HG03139 (cell line): ENCODE data around the gene BMP7.
"Not testable (repeated sequence)": the region's sequence is repeated elsewhere in the genome, so short reads cannot be mapped to it uniquely, and the experiment has no call there.

Experiments used
- ATAC-seq: cut with Tn5 transposase; IDR thresholded peaks from one replicate; pipeline ENCODE4 v1.9.1; 2021; ENCODE audit not compliant: unreplicated experiment

Gene BMP7

GRCh38 chr20:57175397-57176010 lies 90.9 kb downstream of the BMP7 start:
- ATAC-seq, result no peak

DNA sequence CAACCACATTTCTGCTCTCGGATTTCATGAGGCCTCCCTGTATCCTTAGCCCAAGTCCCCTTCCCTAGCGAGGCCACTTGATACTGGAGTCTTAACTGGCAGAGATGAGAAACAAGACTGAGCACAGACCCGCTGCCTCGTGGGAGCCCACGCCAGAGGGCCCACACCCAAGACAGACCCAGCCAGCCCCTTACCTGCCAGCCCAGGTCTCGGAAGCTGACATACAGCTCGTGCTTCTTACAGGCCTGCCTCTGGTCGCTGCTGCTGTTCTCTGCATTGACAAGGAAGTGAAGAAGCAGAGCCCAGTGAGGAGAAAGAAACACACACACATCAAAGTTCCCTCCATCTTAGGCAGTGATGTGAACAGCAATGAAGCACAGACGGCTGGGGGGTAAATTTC lies 91.7 kb downstream of the BMP7 start:
- ATAC-seq, result no peak

GRCh38 chr20:57173986-57174385 lies 92.5 kb downstream of the BMP7 start:
- ATAC-seq, result no peak

DNA sequence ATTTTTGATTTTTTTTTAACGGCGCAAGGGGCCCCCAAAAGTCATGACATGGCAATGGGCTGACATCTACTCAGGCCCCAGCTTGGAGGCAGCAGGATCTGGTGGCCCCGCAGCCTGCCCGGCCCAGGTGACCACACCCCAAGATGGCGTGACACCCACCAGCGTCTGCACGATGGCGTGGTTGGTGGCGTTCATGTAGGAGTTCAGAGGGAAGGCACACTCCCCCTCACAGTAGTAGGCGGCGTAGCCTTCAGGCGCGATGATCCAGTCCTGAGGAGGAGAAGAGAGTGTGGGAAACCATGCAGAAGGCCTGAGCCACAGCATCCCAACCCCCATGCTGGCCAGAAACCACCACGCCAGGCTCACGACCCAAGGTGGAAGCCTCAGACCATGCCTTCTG lies 93.4 kb downstream of the BMP7 start:
- ATAC-seq, result no peak

GRCh38 chr20:57170343-57170742 lies 96.1 kb downstream of the BMP7 start:
- ATAC-seq, result no peak

GRCh38 chr20:57169162-57169561 lies 97.3 kb downstream of the BMP7 start:
- ATAC-seq, result no peak

GRCh38 chr20:57167971-57168701 lies 98.3 kb downstream of the BMP7 start:
- no peak for ATAC-seq

GRCh38 chr20:57167292-57167655 lies 99.2 kb downstream of the BMP7 start:
- ATAC-seq, result no peak

GRCh38 chr20:57166568-57167291 lies 99.7 kb downstream of the BMP7 start:
- no peak for ATAC-seq

- ATAC-seq, result no peak
Measured at GRCh38 chr20:57165427-57166004, 100.9 kb downstream of the BMP7 start.

GRCh38 chr20:57164872-57165271 lies 101.6 kb downstream of the BMP7 start:
- ATAC-seq, result no peak

DNA sequence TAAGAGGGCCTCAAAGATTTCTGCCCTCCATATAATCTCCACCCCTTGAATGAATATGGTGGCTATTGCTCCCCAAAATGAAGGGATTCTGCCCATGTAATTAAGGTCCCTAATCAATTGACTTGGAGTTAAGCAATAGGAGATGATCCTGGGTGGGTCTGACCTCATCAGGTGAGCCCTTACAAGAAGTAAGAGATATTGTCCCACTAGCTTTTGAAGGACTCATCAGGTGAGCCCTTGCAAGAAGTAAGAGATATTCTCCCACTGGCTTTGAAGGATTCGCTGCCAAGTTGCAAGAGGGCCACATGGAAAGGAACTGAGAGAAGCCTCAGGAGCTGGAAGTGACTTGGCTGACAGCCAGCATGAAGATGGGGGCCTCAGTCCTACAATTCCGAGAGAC lies 103.4 kb downstream of the BMP7 start:
- ATAC-seq, result no peak

GRCh38 chr20:57162362-57162652 lies 104.1 kb downstream of the BMP7 start:
- no peak for ATAC-seq

DNA sequence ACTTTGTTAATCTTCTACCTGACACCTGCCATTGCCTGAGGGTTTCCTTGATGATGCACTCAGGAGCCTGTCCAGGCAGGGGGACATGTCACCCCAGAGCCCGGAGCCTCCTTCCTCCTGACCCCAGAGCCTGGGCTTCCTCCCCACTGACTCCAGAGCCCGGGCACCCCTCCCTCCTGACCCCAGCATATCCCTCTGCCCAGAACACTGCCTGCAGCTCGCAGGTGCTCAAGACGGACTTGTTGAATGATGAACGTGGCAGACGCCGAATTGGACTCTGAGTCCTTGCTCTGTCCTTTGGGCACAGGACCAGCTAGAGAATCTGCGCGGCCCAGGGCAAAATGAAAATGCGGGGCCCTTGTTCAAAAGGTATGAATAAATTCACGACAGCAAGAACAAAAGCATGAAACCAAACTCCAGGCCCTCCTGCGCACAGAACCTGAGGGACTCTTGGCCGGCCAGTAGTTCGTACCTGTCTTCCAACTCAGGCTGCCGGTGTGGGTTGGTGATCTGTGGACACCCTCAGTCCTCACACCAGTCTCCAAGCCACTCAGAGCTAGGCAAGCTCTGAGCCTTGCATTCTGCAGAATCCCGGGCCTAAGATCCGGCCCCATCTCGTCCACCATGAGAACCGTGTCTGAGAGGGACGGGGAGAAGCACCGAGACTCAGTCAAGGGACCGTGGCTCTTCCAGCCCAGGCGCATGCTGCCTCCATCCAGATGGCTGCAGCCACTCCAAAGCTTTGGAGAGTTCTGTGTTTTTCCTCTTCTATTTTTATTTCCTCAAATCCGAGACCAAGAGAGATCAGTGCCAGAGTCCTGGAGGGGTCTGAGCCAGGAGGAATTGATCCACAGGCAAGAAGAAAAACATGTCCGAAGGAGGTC lies 104.7 kb downstream of the BMP7 start:
- ATAC-seq, result no peak

DNA sequence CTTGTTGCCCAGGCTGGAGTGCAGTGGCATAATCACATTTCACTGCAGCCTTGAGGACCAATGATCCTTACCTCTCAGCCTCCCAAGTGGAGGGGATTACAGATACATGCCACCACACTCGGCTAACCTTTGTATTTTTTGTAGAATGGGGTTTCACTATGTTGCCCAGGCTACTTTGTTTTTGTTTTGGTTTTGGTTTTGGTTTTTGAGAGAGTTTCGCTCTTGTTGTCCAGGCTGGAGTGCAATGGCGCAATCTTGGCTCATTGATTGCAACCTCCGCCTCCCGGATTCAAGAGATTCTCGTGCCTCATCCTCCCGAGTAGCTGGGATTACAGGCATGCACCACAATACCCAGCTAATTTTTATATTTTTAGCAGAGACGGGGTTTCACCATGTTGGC lies 105.5 kb downstream of the BMP7 start:
- no peak for ATAC-seq

DNA sequence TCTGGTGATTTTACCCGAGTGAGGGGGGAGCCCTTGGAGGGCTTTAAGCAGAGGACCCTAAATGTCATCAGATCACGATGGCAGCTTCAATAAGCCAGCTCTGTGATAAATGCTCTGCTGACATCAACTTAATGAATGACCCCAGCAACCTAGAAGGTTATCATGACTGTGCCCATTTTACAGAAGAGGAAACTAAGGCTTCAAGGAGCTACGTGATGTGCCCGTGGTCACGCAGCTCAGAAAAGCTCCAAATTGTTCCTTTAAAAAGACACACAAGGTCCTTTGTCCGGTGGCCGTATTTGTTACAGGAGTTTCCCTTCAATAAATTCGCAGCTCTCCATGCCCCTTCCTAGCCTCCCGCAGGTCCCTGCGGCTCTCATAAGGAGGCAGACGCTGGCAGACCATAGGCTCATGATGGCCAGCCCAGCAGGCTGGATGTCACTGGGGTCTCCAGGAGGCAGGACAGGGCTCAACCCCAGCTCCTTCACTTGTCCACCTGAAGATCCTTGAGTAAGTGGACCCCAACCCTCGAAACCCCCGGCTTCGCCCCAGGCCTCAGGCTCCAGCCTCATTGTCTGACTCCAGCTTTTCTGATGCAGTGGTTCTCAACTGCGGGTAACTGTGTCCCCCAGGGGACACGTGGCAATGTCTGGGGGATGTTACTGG lies 106.4 kb downstream of the BMP7 start:
- no peak for ATAC-seq

GRCh38 chr20:57159193-57159851 lies 107.1 kb downstream of the BMP7 start:
- ATAC-seq, result no peak

DNA sequence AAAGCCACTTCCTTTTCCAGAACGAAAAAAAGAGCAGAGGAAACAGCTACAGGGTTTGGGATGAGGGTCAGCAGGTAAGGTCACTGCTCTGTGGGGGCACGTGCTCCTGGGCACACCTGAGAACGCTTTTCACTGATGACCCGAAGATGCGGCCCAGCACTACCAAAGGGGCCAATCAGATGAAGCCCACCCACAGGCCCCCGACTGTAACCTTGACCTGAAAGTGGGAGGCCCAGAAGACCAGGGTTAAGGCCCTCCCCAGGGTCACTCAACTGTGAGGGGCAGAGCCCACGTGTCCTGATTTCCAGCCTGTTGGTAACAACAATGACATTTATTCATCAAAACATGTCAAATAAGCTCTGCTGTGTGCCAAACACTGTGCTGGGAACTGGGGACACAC lies 108.0 kb downstream of the BMP7 start:
- ATAC-seq, result no peak

DNA sequence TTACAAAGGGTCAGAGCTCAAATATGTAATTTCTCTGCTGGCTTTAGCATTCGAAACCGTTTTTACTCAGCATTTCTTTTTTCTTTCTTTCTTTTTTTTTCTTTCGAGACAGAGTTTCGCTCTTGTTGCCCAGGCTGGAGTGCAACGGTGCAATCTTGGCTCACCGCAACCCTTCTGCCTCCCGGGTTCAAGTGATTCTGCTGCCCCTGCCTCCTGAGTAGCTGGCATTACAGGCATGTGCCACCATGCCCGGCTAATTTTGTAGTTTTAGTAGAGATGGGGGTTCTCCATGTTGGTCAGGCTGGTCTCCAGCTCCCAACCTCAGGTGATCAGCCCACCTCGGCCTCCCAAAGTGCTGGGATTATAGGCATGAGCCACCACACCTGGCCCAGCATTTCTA lies 108.7 kb downstream of the BMP7 start:
- ATAC-seq, result not testable (repeated sequence)

- ATAC-seq, result no peak
Measured at GRCh38 chr20:57157106-57157691, 109.2 kb downstream of the BMP7 start.
